ENCODE data around the gene SORCS3. TPM values are rescaled to one million over a fixed set of nuclear protein-coding genes. Genes with fewer than 3 reads are reported as not detected.

SORCS3 gene
- polyA plus RNA-seq, 10 donors: 0.07 to 0.66 (median 0.18) TPM; not detected in 2

- DNase-seq: no peak
Observed at GRCh38 chr10:105094048-105094447, 453.0 kb downstream of the SORCS3 start.

GRCh38 chr10:105096316-105096715 is 455.2 kb downstream of the SORCS3 start:
- DNase-seq: no peak

- no peak for DNase-seq
Observed at GRCh38 chr10:105102977-105103376, 461.9 kb downstream of the SORCS3 start.

- DNase-seq: no peak
Observed at GRCh38 chr10:105104297-105104696, 463.2 kb downstream of the SORCS3 start.

GRCh38 chr10:105109164-105109563 is 468.1 kb downstream of the SORCS3 start:
- no peak for DNase-seq

GRCh38 chr10:105112862-105113261 is 471.8 kb downstream of the SORCS3 start:
- no peak for DNase-seq

GRCh38 chr10:105113666-105114065 is 472.6 kb downstream of the SORCS3 start:
- DNase-seq: no peak

GRCh38 chr10:105121743-105122142 is 480.7 kb downstream of the SORCS3 start:
- DNase-seq: no peak

- DNase-seq: no peak
Observed at GRCh38 chr10:105128111-105128510, 487.0 kb downstream of the SORCS3 start.

GRCh38 chr10:105138358-105138757 is 497.3 kb downstream of the SORCS3 start:
- DNase-seq: peak in 1 of 3 donors; percentile 5

- DNase-seq: no peak
Observed at GRCh38 chr10:105139363-105139896, 498.3 kb downstream of the SORCS3 start.

- no peak for DNase-seq
Observed at GRCh38 chr10:105140600-105140999, 499.5 kb downstream of the SORCS3 start.

- no peak for DNase-seq
Observed at GRCh38 chr10:105145711-105146110, 504.6 kb downstream of the SORCS3 start.

- DNase-seq: peak in 1 of 3 donors; percentile 7
Observed at GRCh38 chr10:105146436-105146835, 505.3 kb downstream of the SORCS3 start.

GRCh38 chr10:105148456-105148855 is 507.4 kb downstream of the SORCS3 start:
- no peak for DNase-seq

- DNase-seq: no peak
Observed at GRCh38 chr10:105148921-105149320, 507.8 kb downstream of the SORCS3 start.

GRCh38 chr10:105149371-105149891 is 508.3 kb downstream of the SORCS3 start:
- peak in 1 of 3 donors; percentile 7 for DNase-seq

GRCh38 chr10:105150259-105150880 is 509.3 kb downstream of the SORCS3 start:
- DNase-seq: no peak

GRCh38 chr10:105154736-105155135 is 513.6 kb downstream of the SORCS3 start:
- DNase-seq: no peak

GRCh38 chr10:105159268-105159667 is 518.2 kb downstream of the SORCS3 start:
- no peak for DNase-seq

- no peak for DNase-seq
Observed at GRCh38 chr10:105161149-105161548, 520.1 kb downstream of the SORCS3 start.

GRCh38 chr10:105161767-105162166 is 520.7 kb downstream of the SORCS3 start:
- DNase-seq: no peak

GRCh38 chr10:105170521-105170920 is 529.4 kb downstream of the SORCS3 start:
- no peak for DNase-seq

GRCh38 chr10:105171945-105172344 is 530.9 kb downstream of the SORCS3 start:
- no peak for DNase-seq
